Islet of Langerhans (tissue), 1 donor: ENCODE data around the gene ADNP2.
"Not testable (repeated sequence)": the region's sequence is repeated elsewhere in the genome, so short reads cannot be mapped to it uniquely, and the experiment has no call there.

ENCODE experiments used
- FAIRE-seq: peaks from one replicate; lab custom pipeline; 2011; peaks lifted over from hg19 to GRCh38; lab: Jason Lieb, UNC

The ADNP2 gene

DNA sequence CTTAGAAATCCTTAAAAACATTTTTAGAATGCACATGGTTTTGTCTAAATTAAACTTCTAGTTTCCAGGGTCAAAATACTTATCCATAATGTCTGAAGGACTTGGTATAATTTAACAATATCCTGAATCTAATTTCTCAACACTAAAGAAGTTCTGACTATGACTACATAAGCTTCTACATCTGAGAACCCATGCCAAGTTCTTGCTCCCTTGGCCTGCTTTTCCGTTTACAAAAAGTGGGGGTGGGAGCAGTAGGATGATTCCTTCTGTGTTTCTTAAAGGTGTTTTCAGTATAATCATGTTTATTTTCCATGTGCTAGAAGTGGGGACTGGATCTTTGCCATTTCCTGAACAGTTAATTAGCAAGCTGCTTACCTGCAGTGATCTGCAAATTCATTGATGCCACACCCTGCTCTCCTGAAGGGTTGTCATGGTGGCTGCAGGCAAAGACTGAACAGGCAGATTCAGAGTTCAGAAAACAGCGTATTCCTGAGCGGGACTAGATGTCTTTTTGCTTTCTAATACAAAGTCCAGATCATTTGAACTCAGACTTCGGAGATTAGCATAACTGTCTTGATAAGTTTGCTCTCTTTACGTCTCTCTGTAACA, 36.2 kb downstream of the ADNP2 start:
- FAIRE-seq: peak; percentile 78

DNA sequence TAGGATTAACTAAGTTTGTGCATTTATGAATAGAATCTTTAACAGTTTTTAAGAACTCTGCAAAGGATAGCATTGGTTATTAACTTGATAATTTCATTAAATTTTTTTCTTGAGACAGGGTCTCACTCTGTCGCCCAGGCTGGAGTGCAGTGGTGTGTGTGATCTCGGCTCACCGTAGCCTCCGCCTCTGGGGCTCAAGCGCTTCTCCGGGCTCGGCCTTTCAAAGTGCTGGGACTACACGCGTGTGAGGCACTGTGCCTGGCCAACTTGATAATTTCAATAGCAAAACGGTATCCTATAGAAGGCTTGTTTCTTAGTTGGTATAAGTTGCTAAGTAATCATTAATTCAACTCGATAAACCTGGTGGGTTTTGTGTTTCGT, 38.0 kb downstream of the ADNP2 start:
- FAIRE-seq: no peak

DNA sequence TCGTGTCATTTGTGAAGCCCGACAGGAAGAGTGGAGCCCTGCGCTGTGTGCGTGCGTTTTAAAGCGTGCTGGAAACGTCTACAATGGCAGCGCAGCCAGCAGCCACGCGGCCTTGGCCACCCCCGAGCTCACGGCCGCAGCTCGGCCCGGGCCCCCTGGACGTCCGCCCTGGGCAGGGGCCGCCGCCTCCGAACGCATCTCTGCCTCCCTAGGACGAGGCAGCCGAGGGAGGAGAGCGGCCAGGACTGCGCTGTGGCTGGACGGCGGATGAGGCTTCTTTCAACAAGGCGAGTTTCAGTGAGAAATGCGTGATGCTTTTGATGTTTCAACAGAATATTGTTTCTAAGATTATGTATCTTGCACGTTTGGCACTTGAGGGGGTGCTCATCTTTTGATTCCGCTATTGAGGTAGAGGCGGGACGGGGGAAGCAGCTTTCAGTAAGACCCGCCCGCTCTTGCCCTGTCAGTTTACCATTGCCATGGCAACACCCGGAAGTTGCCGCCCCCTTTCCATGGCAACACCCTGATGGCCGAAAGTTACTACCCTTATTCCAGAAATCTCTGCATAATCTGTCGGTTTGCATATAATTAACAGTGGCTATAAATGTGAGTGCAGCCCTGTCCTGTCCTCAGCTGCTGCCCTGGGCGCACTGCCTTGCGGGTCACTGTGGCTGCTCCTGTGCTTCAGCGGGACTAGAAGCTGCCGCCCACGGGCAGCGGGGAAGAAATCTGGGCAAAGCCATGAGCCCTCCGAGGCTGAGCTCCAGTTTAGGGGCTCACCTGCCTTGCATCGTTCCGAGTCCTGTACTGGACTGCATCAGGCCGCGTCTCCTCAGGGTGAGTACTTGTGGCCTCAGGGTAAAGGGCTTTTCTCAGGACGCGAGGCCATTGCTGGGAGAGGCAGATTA, 38.6 kb downstream of the ADNP2 start:
- FAIRE-seq: no peak

DNA sequence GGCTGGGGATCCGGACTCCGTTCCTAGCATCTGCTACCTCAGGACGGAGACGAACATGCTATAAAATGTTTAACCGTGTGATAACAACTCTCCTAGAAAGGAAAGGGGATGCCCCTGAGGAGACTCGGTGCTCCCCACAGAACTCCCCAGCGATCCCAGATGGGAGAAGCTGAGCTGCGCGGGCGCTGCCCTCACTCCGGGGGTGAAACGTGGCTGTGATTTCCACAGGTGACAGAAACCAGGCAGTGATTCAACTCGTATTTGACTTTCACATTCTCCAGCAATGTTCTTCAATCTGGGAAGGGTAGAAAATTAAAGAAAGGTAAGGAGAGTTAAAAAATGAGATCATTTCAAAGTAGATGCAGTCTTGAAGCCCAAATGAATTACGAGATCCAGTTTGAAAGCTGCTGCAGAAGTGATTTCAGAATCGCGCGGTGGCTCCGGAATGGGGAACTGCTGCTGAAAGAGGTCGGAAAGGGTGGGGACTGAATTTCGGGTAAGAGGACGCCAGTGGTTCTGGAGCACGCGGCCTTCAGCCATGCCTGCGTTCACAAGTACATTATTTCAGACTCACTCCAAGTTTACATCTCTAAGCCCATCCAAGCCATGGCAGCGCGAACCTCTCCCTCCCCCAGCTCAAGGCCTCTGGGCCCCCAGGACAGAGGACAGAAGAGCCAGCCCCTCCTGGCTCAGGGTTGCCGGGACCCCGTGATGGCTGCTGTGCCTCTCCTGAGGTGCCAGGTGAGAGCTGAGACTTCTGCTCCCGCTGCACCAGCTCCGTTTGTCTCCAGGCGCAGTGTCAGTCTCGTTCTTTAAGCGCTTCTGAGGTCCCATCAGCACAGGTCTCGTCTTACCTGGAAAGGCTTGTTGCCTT, 39.5 kb downstream of the ADNP2 start:
- FAIRE-seq: no peak

DNA sequence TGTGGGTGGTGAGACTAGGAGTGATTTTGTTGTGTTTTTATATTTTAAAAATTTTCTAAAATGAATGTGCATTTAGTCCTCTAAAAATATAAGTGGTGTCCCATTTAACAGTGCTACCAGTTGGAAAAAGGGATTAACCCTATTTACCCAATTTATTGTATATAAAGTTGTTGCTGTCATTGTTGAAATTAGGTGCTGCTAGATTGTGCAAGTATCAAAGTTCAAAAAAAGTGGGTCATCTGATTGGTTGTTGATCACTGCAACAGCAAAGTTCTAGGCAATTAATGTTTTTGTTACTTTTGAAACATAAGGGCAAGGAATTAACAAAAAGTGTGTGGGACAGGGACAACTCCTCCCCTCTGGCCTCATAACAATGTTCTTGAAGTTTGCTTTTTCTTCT, 40.6 kb downstream of the ADNP2 start:
- no peak for FAIRE-seq

- FAIRE-seq: no peak
These were observed 45.2 kb downstream of the ADNP2 start for GRCh38 chr18:80154293-80154692.

- no peak for FAIRE-seq
These were observed 48.8 kb downstream of the ADNP2 start for GRCh38 chr18:80157708-80158343.

- FAIRE-seq: no peak
These were observed 49.3 kb downstream of the ADNP2 start for GRCh38 chr18:80158365-80158764.

- no peak for FAIRE-seq
These were observed 50.9 kb downstream of the ADNP2 start for GRCh38 chr18:80159713-80160636.

- FAIRE-seq: no peak
These were observed 52.8 kb downstream of the ADNP2 start for GRCh38 chr18:80161781-80162417.

- no peak for FAIRE-seq
These were observed 54.1 kb downstream of the ADNP2 start for GRCh38 chr18:80163183-80163582.

DNA sequence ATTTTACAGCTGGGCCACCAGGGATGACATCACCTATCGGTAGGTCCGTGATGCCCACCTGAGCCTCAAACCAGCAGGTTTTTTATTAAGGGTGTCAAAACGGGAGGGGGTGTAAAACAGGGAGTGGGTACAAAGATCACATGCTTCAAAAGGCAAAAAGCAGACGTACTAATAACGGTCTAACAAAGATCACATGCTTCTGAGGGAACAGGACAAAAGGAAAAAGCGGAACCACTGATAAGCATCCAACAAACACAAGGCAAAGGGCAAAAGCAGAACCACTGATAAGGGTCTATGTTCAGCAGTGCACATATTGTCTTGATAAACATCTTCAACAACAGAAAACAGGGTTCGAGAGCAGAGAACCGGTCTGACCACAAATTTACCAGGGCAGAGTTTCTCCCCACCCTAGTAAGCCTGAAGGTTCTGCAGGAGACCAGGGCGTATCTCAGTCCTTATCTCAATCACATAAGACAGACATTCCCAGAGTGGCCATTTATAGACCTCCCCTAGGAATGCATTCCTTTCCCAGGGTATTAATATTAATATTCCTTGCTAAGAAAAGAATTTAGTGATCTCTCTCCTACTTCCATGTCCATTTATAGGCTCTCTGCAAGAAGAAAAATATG, 55.8 kb downstream of the ADNP2 start:
- not testable (repeated sequence) for FAIRE-seq

DNA sequence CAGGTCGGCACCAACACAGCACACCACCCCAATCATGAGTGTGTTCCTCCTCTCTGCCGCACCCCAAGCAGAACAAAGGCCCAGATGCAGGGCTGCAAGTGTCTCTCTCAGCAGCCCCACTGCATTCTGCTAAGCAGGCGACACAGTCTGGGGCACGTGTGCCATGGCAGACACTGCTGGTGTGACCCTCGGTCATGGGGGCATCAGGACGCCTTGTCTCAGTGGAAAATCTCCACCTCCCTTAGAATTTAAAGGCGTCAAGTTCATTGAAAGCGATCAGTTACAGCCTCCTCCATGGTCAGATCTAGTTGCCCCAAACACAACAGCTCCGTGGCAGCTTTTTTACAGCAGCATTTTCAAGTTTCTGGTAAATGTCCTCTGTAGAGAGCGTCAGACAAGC, 57.2 kb downstream of the ADNP2 start:
- FAIRE-seq: no peak

GRCh38 chr18:80166725-80167124, 57.7 kb downstream of the ADNP2 start:
- no peak for FAIRE-seq

- FAIRE-seq: no peak
These were observed 58.3 kb downstream of the ADNP2 start for GRCh38 chr18:80167331-80167730.

DNA sequence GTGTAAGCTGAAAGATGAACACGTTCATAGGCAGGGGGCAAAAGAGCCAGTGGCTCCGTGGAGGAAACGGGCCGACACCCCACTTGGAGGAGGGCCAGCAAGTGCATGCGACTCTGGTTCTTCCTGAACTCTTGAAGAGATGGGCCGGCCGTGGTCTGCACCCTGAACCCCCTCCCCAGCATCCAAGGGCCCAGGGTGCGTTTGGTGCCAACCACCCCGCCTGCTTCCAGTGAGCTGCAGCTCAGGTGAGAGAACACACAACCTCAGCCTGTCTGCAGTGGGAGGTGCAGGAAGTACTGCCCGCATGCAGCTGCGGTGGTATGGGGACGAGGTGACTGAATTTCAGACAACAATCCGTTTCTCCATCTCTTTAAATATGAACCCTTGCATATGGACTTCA, 58.9 kb downstream of the ADNP2 start:
- no peak for FAIRE-seq

DNA sequence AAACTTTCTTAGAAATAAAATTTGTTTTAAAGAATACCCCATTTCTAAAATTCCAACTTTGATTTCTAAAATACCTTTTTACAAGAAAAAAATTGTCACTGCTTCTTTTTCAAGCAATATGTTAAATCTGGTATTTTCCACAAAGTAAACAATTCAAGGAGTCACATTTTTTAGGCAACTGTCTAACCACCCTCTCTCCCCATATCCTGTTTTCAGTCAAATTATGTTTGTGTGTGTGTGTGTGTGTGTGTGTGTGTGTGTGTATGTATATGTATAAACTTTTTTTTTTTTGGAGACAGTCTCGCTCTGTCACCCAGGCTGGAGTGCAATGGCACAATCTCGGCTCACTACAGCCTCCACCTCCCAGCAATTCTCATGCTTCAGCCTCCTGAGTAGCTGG, 59.3 kb downstream of the ADNP2 start:
- no peak for FAIRE-seq

- FAIRE-seq: no peak
These were observed 59.9 kb downstream of the ADNP2 start for GRCh38 chr18:80168982-80169381.

DNA sequence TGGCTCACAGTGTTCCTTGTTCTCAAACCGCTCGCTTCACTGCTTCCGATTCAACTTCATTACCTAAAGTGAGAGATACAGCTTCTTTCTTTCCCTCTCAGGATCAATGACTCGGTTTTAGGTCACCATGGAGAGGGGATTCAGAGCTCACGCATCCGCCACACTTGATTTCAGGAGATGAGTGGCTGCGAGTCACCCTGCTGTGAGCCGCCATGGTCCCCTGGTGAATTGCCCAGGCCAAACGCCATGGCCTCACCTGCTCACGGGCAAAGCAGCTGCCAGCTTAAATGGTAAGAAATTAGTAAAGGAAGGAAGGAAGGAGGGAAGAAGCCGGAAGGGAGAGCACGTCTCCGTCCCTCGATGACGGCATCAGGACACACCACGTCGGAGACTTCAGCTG, 60.5 kb downstream of the ADNP2 start:
- FAIRE-seq: no peak

- FAIRE-seq: no peak
These were observed 61.5 kb downstream of the ADNP2 start for GRCh38 chr18:80170395-80171053.
